WTC11 (cell line): Measurements from ENCODE around the gene MAP1B. TPM values are rescaled to one million over a fixed set of nuclear protein-coding genes. Genes with fewer than 3 reads are reported as not detected.

Experiments
- ATAC-seq: fragments of 200-7000 bp; cut with Tn5 transposase; 2 replicates; pipeline ENCODE4 v1.10.0; 2021; ENCODE audit warnings: mild to moderate bottlenecking, moderate library complexity
- CTCF ChIA-PET: fragments of 300-600 bp; sonication (Branson Sonifier 250); formaldehyde crosslinking; loops from one replicate; lab custom pipeline; 2021; ENCODE audit warnings: antibody characterized with exemption; lab: Charles Lee
- POLR2A ChIA-PET: fragments of 350-600 bp; sonication (Branson Sonifier 250); formaldehyde crosslinking; loops from one replicate; lab custom pipeline; 2021; ENCODE audit warnings: antibody characterized with exemption; lab: Charles Lee
- DNase-seq: peaks from one replicate; pipeline ENCODE4 v3.0.0; 2021; ENCODE audit warnings: low spot score
- H3K27ac Mint-ChIP-seq: 2 replicates; pipeline ENCODE4 v1.8.0; 2021; ENCODE audit warnings: mixed read lengths
- H3K27me3 Mint-ChIP-seq: 2 replicates; pipeline ENCODE4 v1.8.0; 2021; ENCODE audit warnings: low read depth, mild to moderate bottlenecking, moderate library complexity, mixed read lengths
- H3K36me3 Mint-ChIP-seq: 2 replicates; pipeline ENCODE4 v1.8.0; 2021; ENCODE audit warnings: mixed read lengths
- H3K4me1 Mint-ChIP-seq: 2 replicates; pipeline ENCODE4 v1.8.0; 2022; ENCODE audit warnings: mixed read lengths
- H3K4me3 Mint-ChIP-seq: 2 replicates; pipeline ENCODE4 v1.8.0; 2021; ENCODE audit warnings: mild to moderate bottlenecking, moderate library complexity, mixed read lengths
- H3K9me3 Mint-ChIP-seq: 2 replicates; pipeline ENCODE4 v1.8.0; 2021; ENCODE audit warnings: mixed read lengths
- CDX4 ChIP-seq: fragments of 250-450 bp; sonication (Bioruptor Pico); IDR thresholded peaks from 2 replicates; pipeline ENCODE4 v1.9.0; 2021; ENCODE audit warnings: moderate library complexity, mild to moderate bottlenecking, inconsistent platforms, borderline replicate concordance
- GTF2I ChIP-seq: fragments of 250-450 bp; sonication (Bioruptor Pico); conservative IDR thresholded peaks from 2 replicates; pipeline ENCODE4 v1.4.0; 2021; ENCODE audit warnings: mild to moderate bottlenecking
- NR2C2 ChIP-seq: sonication (generic); formaldehyde crosslinking; IDR thresholded peaks from 2 replicates; pipeline ENCODE4 v1.8.0; 2022; ENCODE audit warnings: mild to moderate bottlenecking, missing genetic modification reagents
- NR3C1 ChIP-seq: sonication (generic); formaldehyde crosslinking; conservative IDR thresholded peaks from 2 replicates; pipeline ENCODE4 v1.8.1; 2023; ENCODE audit warnings: low read depth, mild to moderate bottlenecking, missing genetic modification reagents
- SMAD3 ChIP-seq: sonication (generic); formaldehyde crosslinking; IDR thresholded peaks from 2 replicates; pipeline ENCODE4 v1.8.0; 2022; ENCODE audit warnings: missing genetic modification reagents, mild to moderate bottlenecking, borderline replicate concordance
- STAT6 ChIP-seq: sonication (generic); formaldehyde crosslinking; conservative IDR thresholded peaks from 2 replicates; pipeline ENCODE4 v1.8.1; 2023; ENCODE audit warnings: mild to moderate bottlenecking, low read depth, missing genetic modification reagents, moderate library complexity
- TP53 ChIP-seq: sonication (generic); formaldehyde crosslinking; IDR thresholded peaks from 2 replicates; pipeline ENCODE4 v1.8.1; 2023; ENCODE audit warnings: mild to moderate bottlenecking, missing genetic modification reagents
- ZNF263 ChIP-seq: sonication (generic); formaldehyde crosslinking; IDR thresholded peaks from 2 replicates; pipeline ENCODE4 v1.8.1; 2022; ENCODE audit warnings: low read depth, mild to moderate bottlenecking, moderate library complexity, missing genetic modification reagents
- ZNF532 ChIP-seq: fragments of 250-450 bp; sonication (Bioruptor Pico); IDR thresholded peaks from 2 replicates; pipeline ENCODE4 v1.9.0; 2021; ENCODE audit warnings: mild to moderate bottlenecking, borderline replicate concordance
- ZSCAN18 ChIP-seq: fragments of 250-450 bp; sonication (Bioruptor Pico); IDR thresholded peaks from 2 replicates; pipeline ENCODE4 v2.1.2; 2022; ENCODE audit warnings: mild to moderate bottlenecking, moderate library complexity
- total RNA-seq: library from RNA; stranded (reverse); gene quantifications from 3 replicates; pipeline ENCODE4 v1.2.3, GENCODE V29; 2021

MAP1B gene
- total RNA-seq, 1 experiment from 2014 or later: 95.0 TPM

GRCh38 chr5:72123764-72124376 is 16.6 kb downstream of the MAP1B start (continued):
- TF ChIP-seq CDX4 (CRISPR knock-in tag) (no peak), NR2C2 (no peak), NR3C1 (no peak), TP53 (no peak), GTF2I (CRISPR knock-in tag) (no peak)

- Mint-ChIP-seq H3K4me3 (no peak overlapping the region; the same call in 1 of the 2 replicates), H3K36me3 (no peaks in the 10 kb centered on the region), H3K27ac (peak overlapping the region; percentile 51)
- ATAC-seq: no peak
- ChIA-PET CTCF (no interaction called here), POLR2A (interaction anchor here (0.9 kb wide), 1 partner anchor 17 kb away, joined by 4 read pairs; no protein-coding TSS in a partner anchor)
- TF ChIP-seq ZSCAN18 (CRISPR knock-in tag): no peak
- TF ChIP-seq ZNF532 (CRISPR knock-in tag): no peak
- no peak for TF ChIP-seq SMAD3
- TF ChIP-seq ZNF263 (CRISPR knock-in tag): no peak
- TF ChIP-seq, all 79 proteins: peak for 0
- Mint-ChIP-seq H3K4me1 (peaks cover 64% of the 10 kb centered on the region), H3K27me3 (no peaks in the 10 kb centered on the region), H3K9me3 (no peaks in the 10 kb centered on the region)
- DNase-seq: no peak
These were observed 18.1 kb downstream of the MAP1B start for GRCh38 chr5:72125271-72125940.

- H3K4me1 Mint-ChIP-seq: peaks cover 58% of the 10 kb centered on the region
- CTCF ChIA-PET: interaction anchor here (0.5 kb wide), 1 partner anchor 1261 kb away, joined by 3 read pairs; no protein-coding TSS in a partner anchor
- DNase-seq: peak; percentile 37
- POLR2A ChIA-PET: interaction anchor here (0.9 kb wide), 1 partner anchor 18 kb away, joined by 4 read pairs; no protein-coding TSS in a partner anchor
- H3K27ac Mint-ChIP-seq: peak overlapping the region; percentile 51; the same call in 1 of the 2 replicates
- ATAC-seq: peak; percentile 76
- no peaks in the 10 kb centered on the region for H3K27me3 Mint-ChIP-seq
- no peaks in the 10 kb centered on the region for H3K9me3 Mint-ChIP-seq
- TF ChIP-seq STAT6: no peak
- TF ChIP-seq ZNF263 (CRISPR knock-in tag): 0 out of 2 replicates have a peak, but pooled peaks have one; percentile 31
- TF ChIP-seq, all 79 proteins: peak for 1
- Mint-ChIP-seq H3K36me3 (no peaks in the 10 kb centered on the region), H3K4me3 (no peak overlapping the region; the same call in 1 of the 2 replicates)
These were observed 18.8 kb downstream of the MAP1B start for GRCh38 chr5:72125941-72126620.
